ENCODE measurements around the gene PHACTR1.

- TF ChIP-seq POLR2A (IDR thresholded peaks at IDR 0.05): no peak
- no peak for TF ChIP-seq CTCF (IDR thresholded peaks at IDR 0.05)
Observed at GRCh38 chr6:13274707-13275434, 558.3 kb downstream of the PHACTR1 start.

All from testis (tissue), 2 donors.